Keratinocyte (primary cell): ENCODE data around the gene GPRC5C. TPM values are rescaled to one million over a fixed set of nuclear protein-coding genes. Genes with fewer than 3 reads are reported as not detected.

Experiments
- DNase-seq: peaks from one replicate; pipeline ENCODE4 v3.0.0-alpha.2; 2011; ENCODE audit warnings: low read depth, missing footprints, low spot score
- FAIRE-seq: peaks from 2 replicates; lab custom pipeline; 2011; peaks lifted over from hg19 to GRCh38; lab: Jason Lieb, UNC
- H2AFZ ChIP-seq: 2 replicates; pipeline ENCODE4 v1.6.0; 2012; ENCODE audit warnings: low read length, control low read depth, inconsistent platforms; ENCODE audit not compliant: control insufficient read depth
- H3K27ac ChIP-seq: 2 replicates; pipeline ENCODE4 v1.5.1; 2011; ENCODE audit warnings: low read length; ENCODE audit not compliant: control insufficient read depth, insufficient read depth
- H3K27me3 ChIP-seq: 3 replicates; pipeline ENCODE4 v1.6.0; 2011; ENCODE audit warnings: low read length; ENCODE audit not compliant: control insufficient read depth, insufficient read depth; ENCODE audit errors: extremely low read depth
- H3K36me3 ChIP-seq, 2 experiments: 2 replicates in 1 of 2; 3 replicates in 1 of 2; pipeline ENCODE4 v1.5.1; 2011; ENCODE audit warnings: low read length in 2 of 2, mild to moderate bottlenecking in 1 of 2; ENCODE audit not compliant: control insufficient read depth in 2 of 2, insufficient read depth in 2 of 2; ENCODE audit errors: extremely low read depth in 1 of 2
- H3K4me1 ChIP-seq: 3 replicates; pipeline ENCODE4 v1.5.1; 2011; ENCODE audit warnings: low read length; ENCODE audit not compliant: control insufficient read depth, insufficient read depth; ENCODE audit errors: extremely low read depth
- H3K4me2 ChIP-seq: 3 replicates; pipeline ENCODE4 v1.6.0; 2011; ENCODE audit warnings: low read depth, low read length; ENCODE audit not compliant: control insufficient read depth, insufficient read depth; ENCODE audit errors: extremely low read depth
- H3K4me3 ChIP-seq, 3 experiments: fragments of 200-600 bp in 1 of 3; sonication (generic) in 1 of 3; 2 replicates in 2 of 3; 3 replicates in 1 of 3; pipeline ENCODE4 v1.5.1; 2011 to 2016; ENCODE audit warnings: low read length in 3 of 3, mild to moderate bottlenecking in 3 of 3, control low read depth in 2 of 3, inconsistent platforms in 1 of 3, low read depth in 1 of 3, mixed read lengths in 1 of 3, mixed run types in 1 of 3, moderate library complexity in 1 of 3; ENCODE audit not compliant: control insufficient read depth in 2 of 3, insufficient read depth in 2 of 3; ENCODE audit errors: extremely low read depth in 1 of 3
- H3K79me2 ChIP-seq: 2 replicates; pipeline ENCODE4 v1.6.0; 2012; ENCODE audit warnings: low read length; ENCODE audit not compliant: control insufficient read depth, insufficient read depth
- H3K9ac ChIP-seq: 3 replicates; pipeline ENCODE4 v1.6.0; 2011; ENCODE audit warnings: low read length; ENCODE audit not compliant: control insufficient read depth, insufficient read depth; ENCODE audit errors: extremely low read depth
- H3K9me1 ChIP-seq: 3 replicates; pipeline ENCODE4 v1.6.0; 2011; ENCODE audit warnings: low read length; ENCODE audit not compliant: control insufficient read depth, insufficient read depth; ENCODE audit errors: extremely low read depth
- H3K9me3 ChIP-seq: 2 replicates; pipeline ENCODE4 v1.5.1; 2012; ENCODE audit warnings: low read depth, low read length; ENCODE audit not compliant: control insufficient read depth
- H4K20me1 ChIP-seq: 3 replicates; pipeline ENCODE4 v1.6.0; 2011; ENCODE audit warnings: low read length; ENCODE audit not compliant: control insufficient read depth, insufficient read depth; ENCODE audit errors: extremely low read depth
- CTCF ChIP-seq, 3 experiments: IDR thresholded peaks in 1 of 3; conservative IDR thresholded peaks in 1 of 3; optimal IDR thresholded peaks in 1 of 3; 2 replicates in 2 of 3; 3 replicates in 1 of 3; pipeline versions ENCODE3 to v1.5.1; 2011; ENCODE audit warnings: low read length in 3 of 3, mild to moderate bottlenecking in 3 of 3, moderate library complexity in 2 of 3, control low read depth in 1 of 3, inconsistent platforms in 1 of 3; ENCODE audit not compliant: insufficient read depth in 2 of 3; ENCODE audit errors: extremely low read depth in 1 of 3
- EZH2 ChIP-seq: IDR thresholded peaks from one replicate; pipeline ENCODE4 v1.6.1; 2012; ENCODE audit warnings: inconsistent platforms, mild to moderate bottlenecking, low read length, moderate library complexity
- dilution Hi-C: fragments of 300-500 bp; cut with MboI; formaldehyde crosslinking; loops from one replicate; pipeline ENCODE4 v1.7.0; 2020; ENCODE audit warnings: low sequenced_read_pairs; ENCODE audit not compliant: extremely low pct_ligation_motif_present
- polyA plus RNA-seq, 5 experiments: library from polyadenylated mRNA; depleted of rRNA in 3 of 5; stranded (reverse) in 3 of 5; stranded (forward) in 1 of 5; unstranded in 1 of 5; fragments of >200 nt; gene quantifications; 1 replicate in 1 of 5; 2 replicates in 3 of 5; 3 replicates in 1 of 5; pipeline versions ENCODE4 v1.2.1 to v1.2.3, GENCODE V29; 2011 to 2012; ENCODE audit warnings: missing spikeins in 2 of 5, low read depth in 1 of 5, low replicate concordance in 1 of 5
- small RNA-seq, 3 experiments: library from RNA; depleted of rRNA; stranded (forward); fragments of <200 nt; gene quantifications; one replicate each; pipeline ENCODE3, GENCODE V24; 2012; ENCODE audit warnings: low read depth in 3 of 3, low replicate concordance in 1 of 3; ENCODE audit not compliant: insufficient read length in 3 of 3

The GPRC5C gene
- polyA plus RNA-seq, 1 donor (not counting 4 experiments of a cell fraction or from before 2014, with no cell fraction given): 24.2 TPM

DNA sequence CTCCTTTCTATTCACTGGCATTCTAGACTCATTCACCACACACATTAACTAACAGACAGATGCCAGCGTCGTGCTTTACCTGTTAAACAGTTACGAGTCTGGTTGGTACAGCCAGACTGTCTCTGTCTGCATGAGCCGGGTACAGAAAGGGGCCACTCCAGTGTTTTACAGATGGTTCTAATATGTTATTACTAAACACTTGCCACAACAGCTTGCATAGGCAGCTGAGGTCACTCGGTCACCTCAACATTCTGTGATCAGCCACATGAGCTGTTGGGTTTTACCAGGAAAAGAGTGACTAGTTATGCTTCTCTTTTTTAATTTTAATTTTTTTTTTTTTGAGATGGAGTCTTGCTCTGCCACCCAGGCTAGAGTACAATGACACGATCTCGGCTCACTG is 59.7 kb downstream of the GPRC5C start:
- FAIRE-seq (no peak), DNase-seq (no peak)
- Histone ChIP-seq H4K20me1 (no peaks in the 10 kb centered on the region), H3K27me3 (no peaks in the 10 kb centered on the region), H3K9me3 (no peaks in the 10 kb centered on the region), H3K9me1 (no peaks in the 10 kb centered on the region), H3K79me2 (no peaks in the 10 kb centered on the region), H3K27ac (no peak overlapping the region), H3K4me3 (no peak overlapping the region), H3K9ac (no peak overlapping the region), H3K4me2 (no peak overlapping the region), H3K4me1 (no peaks in the 10 kb centered on the region), H2AFZ (no peak overlapping the region), H3K36me3 (no peaks in the 10 kb centered on the region)
- TF ChIP-seq CTCF (optimal IDR thresholded peaks at IDR 0.05 in 1 of 3, IDR thresholded peaks at IDR 0.05 in 1 of 3, conservative IDR thresholded peaks at IDR 0.05 in 1 of 3; ENCODE audit: extremely low read depth in 1 of 3, insufficient read depth in 2 of 3, low read length in 3 of 3): no peak
- no peak for TF ChIP-seq EZH2
- dilution Hi-C loops: no loop called here

- H3K9ac ChIP-seq: no peak overlapping the region
- no peaks in the 10 kb centered on the region for H3K36me3 ChIP-seq
- TF ChIP-seq EZH2: no peak
- TF ChIP-seq CTCF (optimal IDR thresholded peaks at IDR 0.05 in 1 of 3, IDR thresholded peaks at IDR 0.05 in 1 of 3, conservative IDR thresholded peaks at IDR 0.05 in 1 of 3; ENCODE audit: extremely low read depth in 1 of 3, insufficient read depth in 2 of 3, low read length in 3 of 3): peak; percentile 85 to 97 (median 94)
- H2AFZ ChIP-seq: no peak overlapping the region
- H3K79me2 ChIP-seq: no peaks in the 10 kb centered on the region
- no peak overlapping the region for H3K4me2 ChIP-seq
- DNase-seq (no peak), FAIRE-seq (peak; percentile 87)
- no peaks in the 10 kb centered on the region for H3K9me1 ChIP-seq
- no peaks in the 10 kb centered on the region for H3K4me1 ChIP-seq
- H3K27me3 ChIP-seq: no peaks in the 10 kb centered on the region
- no peaks in the 10 kb centered on the region for H3K9me3 ChIP-seq
- H3K27ac ChIP-seq: no peak overlapping the region
- dilution Hi-C loops: no loop called here
- H4K20me1 ChIP-seq: no peaks in the 10 kb centered on the region
- no peak overlapping the region for H3K4me3 ChIP-seq
These were observed 61.5 kb downstream of the GPRC5C start for GRCh38 chr17:74493331-74493833.

Small RNA genes lying within 50 kb of the gene (small RNA-seq; reads per million reads assigned to genes)
- 0 reads per million in 3 experiments for gene RNA5SP448

Other genes starting within 250 kb of the GPRC5C start
- gene RPL38, start 228.4 kb upstream of the GPRC5C start, polyA plus RNA-seq: 1,325 to 1,779 TPM (median 1,757 TPM) in 3 replicates
- 2.2 to 8.5 TPM (median 3.7 TPM) in 3 replicates for gene TTYH2, start 218.5 kb upstream of the GPRC5C start, polyA plus RNA-seq
- not detected in 3 replicates for gene DNAI2, start 157.9 kb upstream of the GPRC5C start, polyA plus RNA-seq
- gene KIF19, start 105.9 kb upstream of the GPRC5C start, polyA plus RNA-seq: not detected in 3 replicates
- gene BTBD17, start 70.2 kb upstream of the GPRC5C start, polyA plus RNA-seq: not detected in 3 replicates
- not detected in 3 replicates for gene GPR142, start 64.6 kb upstream of the GPRC5C start, polyA plus RNA-seq
- 0.07 to 0.10 TPM in 2 of 3 replicates, not detected in the other for gene CD300A, start 34.5 kb downstream of the GPRC5C start, polyA plus RNA-seq
- not detected in 3 replicates for gene CD300LB, start 99.4 kb downstream of the GPRC5C start, polyA plus RNA-seq
- gene CD300C, start 114.0 kb downstream of the GPRC5C start, polyA plus RNA-seq: not detected in 3 replicates
- gene CD300H, start 135.4 kb downstream of the GPRC5C start, polyA plus RNA-seq: not detected in 3 replicates
- not detected in 3 replicates for gene CD300LD, start 160.2 kb downstream of the GPRC5C start, polyA plus RNA-seq
- gene CD300E, start 191.7 kb downstream of the GPRC5C start, polyA plus RNA-seq: not detected in 3 replicates